ENCODE results near the gene NOM1.

NOM1 gene

GRCh38 chr7:157004521-157005455 lies 55.3 kb downstream of the NOM1 start:
- no peak for DNase-seq

GRCh38 chr7:157005456-157006204 lies 56.1 kb downstream of the NOM1 start:
- DNase-seq: no peak

- DNase-seq: no peak
Observed at GRCh38 chr7:157006205-157006747, 56.8 kb downstream of the NOM1 start.

GRCh38 chr7:157006829-157007469 lies 57.4 kb downstream of the NOM1 start:
- DNase-seq: no peak

GRCh38 chr7:157007470-157008066 lies 58.1 kb downstream of the NOM1 start:
- no peak for DNase-seq

GRCh38 chr7:157008206-157009169 lies 59.0 kb downstream of the NOM1 start:
- DNase-seq: no peak

- DNase-seq: no peak
Observed at GRCh38 chr7:157009170-157009777, 59.8 kb downstream of the NOM1 start.

- no peak for DNase-seq
Observed at GRCh38 chr7:157009778-157010587, 60.5 kb downstream of the NOM1 start.

- no peak for DNase-seq
Observed at GRCh38 chr7:157010588-157011332, 61.2 kb downstream of the NOM1 start, which contains the start of gene MNX1. MNX1 (minus strand) TSS chr7:157010663; CDS start chr7:157010350, 313 bp downstream.

GRCh38 chr7:157011333-157012112 lies 62.0 kb downstream of the NOM1 start:
- no peak for DNase-seq

- no peak for DNase-seq
Observed at GRCh38 chr7:157012113-157012547, 62.6 kb downstream of the NOM1 start.

GRCh38 chr7:157013101-157013500 lies 63.6 kb downstream of the NOM1 start:
- DNase-seq: no peak

GRCh38 chr7:157013602-157014549 lies 64.4 kb downstream of the NOM1 start:
- DNase-seq: no peak

GRCh38 chr7:157014635-157015555 lies 65.4 kb downstream of the NOM1 start:
- DNase-seq: no peak

- DNase-seq: no peak
Observed at GRCh38 chr7:157016024-157016351, 66.5 kb downstream of the NOM1 start.
